H1 (cell line): ENCODE data around the gene HMCN2. TPM values are rescaled to one million over a fixed set of nuclear protein-coding genes. Genes with fewer than 3 reads are reported as not detected.
A peak's percentile ranks its signal among the peaks of the same experiment; 100 is the strongest.

Source experiments
- CTCF ChIA-PET: fragments of 300-600 bp; sonication (Branson Sonifier 250); formaldehyde crosslinking; loops from one replicate; lab custom pipeline; 2021; ENCODE audit not compliant: partially characterized antibody; lab: Charles Lee
- POLR2A ChIA-PET: fragments of 300-600 bp; sonication (Branson Sonifier 250); formaldehyde crosslinking; loops from one replicate; lab custom pipeline; 2021; ENCODE audit warnings: inconsistent platforms; ENCODE audit not compliant: partially characterized antibody; lab: Charles Lee
- DNase-seq, 2 experiments: peaks; one replicate each; pipeline versions ENCODE4 v3.0.0 to v3.0.0-alpha.2; 2010 to 2022; ENCODE audit warnings: low spot score in 2 of 2, low read depth in 1 of 2, mixed read lengths in 1 of 2
- FAIRE-seq: peaks from 2 replicates; lab custom pipeline; 2011; peaks lifted over from hg19 to GRCh38; lab: Jason Lieb, UNC
- H2AFZ ChIP-seq: 2 replicates; pipeline ENCODE4 v1.8.1; 2012; ENCODE audit warnings: low read length, inconsistent platforms
- H2AK5ac ChIP-seq: 2 replicates; pipeline ENCODE4 v1.6.1; 2013; ENCODE audit warnings: low read depth, low read length
- H2BK120ac ChIP-seq: replicated peaks from 2 replicates; pipeline ENCODE3; 2013; ENCODE audit warnings: low read depth, low read length, inconsistent platforms
- H2BK12ac ChIP-seq: 2 replicates; pipeline ENCODE4 v1.6.1; 2013; ENCODE audit warnings: low read depth, low read length
- H2BK15ac ChIP-seq: 2 replicates; pipeline ENCODE4 v1.6.1; 2013; ENCODE audit warnings: low read length
- H2BK20ac ChIP-seq: 2 replicates; pipeline ENCODE4 v1.6.1; 2013; ENCODE audit warnings: low read length
- H2BK5ac ChIP-seq: 2 replicates; pipeline ENCODE4 v1.6.1; 2013; ENCODE audit warnings: low read depth, low read length
- H3K14ac ChIP-seq: 2 replicates; pipeline ENCODE4 v1.6.1; 2013; ENCODE audit warnings: inconsistent platforms; ENCODE audit not compliant: insufficient read length
- H3K18ac ChIP-seq: 2 replicates; pipeline ENCODE4 v1.6.1; 2013; ENCODE audit warnings: low read length; ENCODE audit errors: extremely low read depth
- H3K23ac ChIP-seq: 2 replicates; pipeline ENCODE4 v1.6.1; 2013; ENCODE audit warnings: inconsistent platforms; ENCODE audit not compliant: insufficient read length
- H3K23me2 ChIP-seq: 2 replicates; pipeline ENCODE4 v1.6.1; 2013; ENCODE audit warnings: low read depth, low read length
- H3K27ac ChIP-seq: 2 replicates; pipeline ENCODE4 v1.6.1; 2011; ENCODE audit warnings: low read depth, low read length, inconsistent platforms
- H3K27me3 ChIP-seq, 4 experiments: replicated peaks in 1 of 4; 1 replicate in 1 of 4; 2 replicates in 3 of 4; pipeline versions ENCODE4 v1.6.1 to v1.8.1; 2011 to 2013; ENCODE audit warnings: low read length in 3 of 4, mild to moderate bottlenecking in 3 of 4, inconsistent platforms in 2 of 4, mixed read lengths in 2 of 4, moderate library complexity in 1 of 4; ENCODE audit not compliant: control insufficient read depth in 3 of 4, insufficient read depth in 3 of 4; ENCODE audit errors: extremely low read depth in 1 of 4
- H3K36me3 ChIP-seq, 4 experiments: 2 replicates each; pipeline versions ENCODE4 v1.6.1 to v1.8.1; 2011 to 2013; ENCODE audit warnings: mild to moderate bottlenecking in 4 of 4, low read length in 3 of 4, moderate library complexity in 2 of 4, control low read depth in 1 of 4, inconsistent platforms in 1 of 4; ENCODE audit not compliant: insufficient read depth in 4 of 4, control insufficient read depth in 2 of 4
- H3K4ac ChIP-seq: replicated peaks from 2 replicates; pipeline ENCODE3; 2013; ENCODE audit warnings: low read length, low read depth, mixed read lengths, inconsistent platforms; ENCODE audit not compliant: insufficient read length
- H3K4me1 ChIP-seq, 4 experiments: replicated peaks in 1 of 4; 1 replicate in 1 of 4; 2 replicates in 3 of 4; pipeline versions ENCODE4 v1.6.1 to v1.8.1; 2011 to 2013; ENCODE audit warnings: low read length in 3 of 4, inconsistent platforms in 2 of 4, mixed read lengths in 1 of 4; ENCODE audit not compliant: insufficient read depth in 4 of 4, control insufficient read depth in 3 of 4
- H3K4me2 ChIP-seq, 2 experiments: 2 replicates each; pipeline versions ENCODE4 v1.6.1 to v1.8.1; 2011 to 2013; ENCODE audit warnings: low read depth in 2 of 2, low read length in 2 of 2, control low read depth in 1 of 2, inconsistent platforms in 1 of 2, mild to moderate bottlenecking in 1 of 2; ENCODE audit not compliant: insufficient read depth in 1 of 2
- H3K4me3 ChIP-seq, 4 experiments: fragments of 200-600, 300-600 bp in 1 of 4; sonication (generic), shearing (Covaris generic), sonication (Bioruptor Twin) in 1 of 4; 2 replicates each; pipeline versions ENCODE4 v1.5.1 to v1.8.1; 2011 to 2016; ENCODE audit warnings: low read length in 4 of 4, low read depth in 3 of 4, control low read depth in 2 of 4, inconsistent platforms in 2 of 4, mild to moderate bottlenecking in 2 of 4, mixed read lengths in 1 of 4, moderate library complexity in 1 of 4; ENCODE audit not compliant: insufficient read depth in 2 of 4; ENCODE audit errors: extremely low read depth in 1 of 4
- H3K56ac ChIP-seq: replicated peaks from 2 replicates; pipeline ENCODE3; 2013; ENCODE audit warnings: low read depth, mild to moderate bottlenecking, mixed read lengths, low read length, inconsistent platforms; ENCODE audit not compliant: insufficient read length
- H3K79me1 ChIP-seq: 2 replicates; pipeline ENCODE4 v1.6.1; 2013; ENCODE audit warnings: low read depth, low read length, control low read depth
- H3K79me2 ChIP-seq, 2 experiments: 2 replicates each; pipeline versions ENCODE4 v1.6.1 to v1.8.1; 2012 to 2013; ENCODE audit warnings: low read length in 2 of 2, mild to moderate bottlenecking in 2 of 2, inconsistent platforms in 1 of 2; ENCODE audit not compliant: insufficient read depth in 2 of 2, control insufficient read depth in 1 of 2
- H3K9ac ChIP-seq, 4 experiments: replicated peaks in 1 of 4; 1 replicate in 1 of 4; 2 replicates in 3 of 4; pipeline versions ENCODE4 v1.6.1 to v1.8.1; 2011 to 2013; ENCODE audit warnings: low read depth in 3 of 4, low read length in 3 of 4, control low read depth in 2 of 4, mild to moderate bottlenecking in 2 of 4, moderate library complexity in 2 of 4, inconsistent platforms in 1 of 4; ENCODE audit errors: extremely low read depth in 1 of 4
- H3K9me3 ChIP-seq, 2 experiments: 2 replicates each; pipeline versions ENCODE4 v1.6.1 to v1.8.1; 2012 to 2013; ENCODE audit warnings: mild to moderate bottlenecking in 2 of 2, moderate library complexity in 2 of 2, control low read depth in 1 of 2, inconsistent platforms in 1 of 2, low read depth in 1 of 2, low read length in 1 of 2, mixed read lengths in 1 of 2; ENCODE audit not compliant: insufficient read depth in 2 of 2
- H4K20me1 ChIP-seq, 2 experiments: replicated peaks in 1 of 2; 2 replicates each; pipeline versions ENCODE3 to v1.8.1; 2011 to 2013; ENCODE audit warnings: inconsistent platforms in 2 of 2, low read length in 2 of 2, mild to moderate bottlenecking in 1 of 2; ENCODE audit not compliant: insufficient read depth in 2 of 2, control insufficient read depth in 1 of 2
- H4K5ac ChIP-seq: 2 replicates; pipeline ENCODE4 v1.6.1; 2013; ENCODE audit warnings: low read length, low read depth, mixed read lengths, inconsistent platforms; ENCODE audit not compliant: insufficient read length
- H4K8ac ChIP-seq: 2 replicates; pipeline ENCODE4 v1.8.0; 2013; ENCODE audit warnings: mild to moderate bottlenecking, moderate library complexity, low read length, inconsistent platforms; ENCODE audit not compliant: insufficient read depth; ENCODE audit errors: extremely low read depth
- H4K91ac ChIP-seq: replicated peaks from 2 replicates; pipeline ENCODE3; 2013; ENCODE audit warnings: low read length, mixed read lengths, inconsistent platforms; ENCODE audit not compliant: insufficient read length
- CTBP2 ChIP-seq: IDR thresholded peaks from 2 replicates; pipeline ENCODE4 v1.7.0; 2011; ENCODE audit warnings: borderline replicate concordance, mild to moderate bottlenecking, moderate library complexity, mixed read lengths, low read length; ENCODE audit not compliant: insufficient read depth, insufficient read length
- RAD21 ChIP-seq, 2 experiments: IDR thresholded peaks in 1 of 2; conservative IDR thresholded peaks in 1 of 2; 2 replicates each; pipeline ENCODE4 v1.6.1; 2011; ENCODE audit warnings: low read depth in 2 of 2, low read length in 2 of 2, improper control_type of control experiment in 1 of 2, inconsistent platforms in 1 of 2, mild to moderate bottlenecking in 1 of 2, moderate library complexity in 1 of 2
- RBBP5 ChIP-seq: IDR thresholded peaks from 2 replicates; pipeline ENCODE4 v1.7.1; 2012; ENCODE audit warnings: low read depth, mild to moderate bottlenecking, inconsistent platforms, low read length, moderate library complexity, borderline replicate concordance
- RNF2 ChIP-seq: fragments of 200-900, 300-1000 bp; sonication (generic); IDR thresholded peaks from 2 replicates; pipeline ENCODE4 v1.7.1; 2016; ENCODE audit warnings: borderline replicate concordance, low read depth, mild to moderate bottlenecking, antibody characterized with exemption, low read length; ENCODE audit not compliant: poor library complexity, severe bottlenecking; ENCODE audit errors: missing control alignments
- WGBS, 2 experiments: shearing (Covaris generic) in 1 of 2; methylation state at CpG; one replicate each; pipeline versions ENCODE4 v1.1.6 to v1.1.7; 2013 to 2015; ENCODE audit warnings: low lambda C conversion rate in 2 of 2, mixed read lengths in 2 of 2, inconsistent platforms in 1 of 2, low coverage in 1 of 2, missing lambda C conversion rate in 1 of 2; ENCODE audit not compliant: insufficient replicate concordance in 2 of 2, insufficient coverage in 1 of 2, insufficient read length in 1 of 2; ENCODE audit errors: extremely low coverage in 1 of 2, missing lambda C conversion rate in 1 of 2; 5-methylcytosine and 5-hydroxymethylcytosine counted together
- polyA plus RNA-seq, 7 experiments: library from polyadenylated mRNA; depleted of rRNA in 3 of 7; stranded (reverse) in 5 of 7; unstranded in 2 of 7; fragments of >200 nt in 5 of 7; fragments of 200-250 nt in 2 of 7; gene quantifications; 1 replicate in 5 of 7; 2 replicates in 1 of 7; 4 replicates in 1 of 7; pipeline versions ENCODE4 v1.2.1 to v1.2.3, GENCODE V29; 2011 to 2013; ENCODE audit warnings: missing spikeins in 2 of 7, mixed read lengths in 2 of 7
- total RNA-seq: library from RNA; stranded (reverse); fragmentation: NEBNext Ultra II Directional; extraction: Animal tissue kit (Norgen Biotek cat#: 25700); gene quantifications from 2 replicates; pipeline ENCODE4 v1.2.1, GENCODE V29; 2021
- TF ChIP-seq, protein P1 (sequence below): IDR thresholded peaks from 2 replicates; pipeline ENCODE4 v1.6.1; 2011; ENCODE audit warnings: low read length, improper control_type of control experiment
- TF ChIP-seq, protein P2 (sequence below): IDR thresholded peaks from 2 replicates; pipeline ENCODE4 v1.6.1; 2012; ENCODE audit warnings: inconsistent platforms

Gene HMCN2
- total and polyA plus RNA-seq, 2 of the 8 experiments (the other 6 are each of a cell fraction or from before 2014, with no cell fraction given), result 5.0 to 9.1 TPM

DNA sequence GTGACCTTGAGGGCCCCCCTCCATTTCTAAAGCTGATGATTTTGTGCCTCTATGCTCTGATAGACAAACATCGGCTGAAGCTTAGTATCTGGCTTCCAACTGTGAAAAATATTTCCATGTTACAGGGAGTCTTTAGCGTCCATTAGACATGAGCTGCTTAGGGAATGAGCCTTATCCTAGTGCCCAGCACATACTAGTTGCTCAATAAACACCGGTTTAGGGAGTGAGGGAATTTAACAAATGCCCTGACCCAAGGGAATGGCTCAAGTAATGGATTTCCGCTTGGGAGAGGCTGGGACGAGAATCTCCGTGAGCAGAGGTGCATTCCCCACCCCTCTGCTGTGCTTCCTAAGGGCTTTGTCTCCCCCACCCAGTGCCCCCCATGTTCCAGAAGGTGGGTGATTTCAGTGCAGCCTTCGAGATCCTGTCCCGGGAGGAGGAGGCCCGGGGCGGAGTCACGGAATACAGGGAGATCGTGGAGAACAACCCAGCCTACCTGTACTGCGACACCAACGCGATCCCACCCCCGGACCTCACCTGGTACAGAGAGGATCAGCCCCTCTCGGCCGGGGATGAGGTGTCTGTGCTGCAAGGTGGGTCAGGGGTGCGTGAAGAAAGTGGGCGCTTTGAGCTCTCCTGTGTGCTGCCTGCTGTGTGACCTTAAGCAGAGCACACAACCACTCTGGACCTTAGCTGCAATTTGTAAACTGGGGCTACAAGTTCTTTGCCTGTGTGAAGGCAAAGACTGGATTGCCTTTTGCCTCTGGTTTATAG lies 113.5 kb downstream of the HMCN2 start:
- 0 out of 2 replicates have a peak overlapping the region, but pooled peaks have one; percentile 27 for H2BK12ac ChIP-seq
- no peak overlapping the region for H4K91ac ChIP-seq
- POLR2A ChIA-PET, result interaction anchor here (1.2 kb wide), 1 partner anchor 9 kb away, joined by 4 read pairs; no protein-coding TSS in a partner anchor
- FAIRE-seq (no peak), DNase-seq (no peak)
- H3K9me3 ChIP-seq, result no peaks in the 10 kb centered on the region
- H2AFZ ChIP-seq, result no peak overlapping the region
- H3K79me2 ChIP-seq, result no peaks in the 10 kb centered on the region
- peaks cover 1% of the 10 kb centered on the region; the same call in 1 of the 2 replicates for H3K23me2 ChIP-seq
- no peak overlapping the region for H3K27ac ChIP-seq
- CTCF ChIA-PET, result interaction anchor here (0.6 to 1.5 kb wide), 6 partner anchors 9 to 225 kb away, joined by 3 to 4 read pairs (median 3); no protein-coding TSS in a partner anchor
- H3K4ac ChIP-seq, result no peak overlapping the region
- WGBS, 2 experiments, result 91% methylated on average over 18 of the region's 20 CpGs; no CpG with 5 or more reads in 1 of the 2 experiments
- H2BK15ac ChIP-seq, result no peak overlapping the region
- H3K4me1 ChIP-seq, result no peaks in the 10 kb centered on the region
- H3K56ac ChIP-seq, result no peak overlapping the region
- H3K14ac ChIP-seq, result no peak overlapping the region
- H3K79me1 ChIP-seq, result no peaks in the 10 kb centered on the region
- no peaks in the 10 kb centered on the region for H3K36me3 ChIP-seq
- H3K4me3 ChIP-seq, result no peak overlapping the region
- no peak overlapping the region for H2BK5ac ChIP-seq
- H4K20me1 ChIP-seq, result peaks cover 0 to 2% of the 10 kb centered on the region in 2 experiments
- no peak overlapping the region for H2BK120ac ChIP-seq
- 0 out of 2 replicates have a peak overlapping the region, but pooled peaks have one; percentile 53 for H2AK5ac ChIP-seq
- no peak overlapping the region for H3K9ac ChIP-seq
- H3K27me3 ChIP-seq, result no peaks in the 10 kb centered on the region
- no peak overlapping the region for H4K8ac ChIP-seq
- no peak overlapping the region for H3K23ac ChIP-seq
- H3K18ac ChIP-seq, result no peak overlapping the region
- H3K4me2 ChIP-seq, result no peak overlapping the region
- H2BK20ac ChIP-seq, result no peak overlapping the region
- no peak overlapping the region for H4K5ac ChIP-seq
- TF ChIP-seq RNF2, result no peak
- TF ChIP-seq CTBP2, result no peak
- TF ChIP-seq RBBP5, result no peak
- no peak for TF ChIP-seq RAD21 (IDR thresholded peaks at IDR 0.05 in 1 of 2, conservative IDR thresholded peaks at IDR 0.05 in 1 of 2; ENCODE audit: low read depth in 2 of 2, low read length in 2 of 2)
- TF ChIP-seq, protein P1, sequence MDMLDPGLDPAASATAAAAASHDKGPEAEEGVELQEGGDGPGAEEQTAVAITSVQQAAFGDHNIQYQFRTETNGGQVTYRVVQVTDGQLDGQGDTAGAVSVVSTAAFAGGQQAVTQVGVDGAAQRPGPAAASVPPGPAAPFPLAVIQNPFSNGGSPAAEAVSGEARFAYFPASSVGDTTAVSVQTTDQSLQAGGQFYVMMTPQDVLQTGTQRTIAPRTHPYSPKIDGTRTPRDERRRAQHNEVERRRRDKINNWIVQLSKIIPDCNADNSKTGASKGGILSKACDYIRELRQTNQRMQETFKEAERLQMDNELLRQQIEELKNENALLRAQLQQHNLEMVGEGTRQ, result no peak
- TF ChIP-seq, protein P2, sequence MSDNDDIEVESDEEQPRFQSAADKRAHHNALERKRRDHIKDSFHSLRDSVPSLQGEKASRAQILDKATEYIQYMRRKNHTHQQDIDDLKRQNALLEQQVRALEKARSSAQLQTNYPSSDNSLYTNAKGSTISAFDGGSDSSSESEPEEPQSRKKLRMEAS, result no peak
